ENCODE results near the gene GPC5.

GPC5 gene

DNA sequence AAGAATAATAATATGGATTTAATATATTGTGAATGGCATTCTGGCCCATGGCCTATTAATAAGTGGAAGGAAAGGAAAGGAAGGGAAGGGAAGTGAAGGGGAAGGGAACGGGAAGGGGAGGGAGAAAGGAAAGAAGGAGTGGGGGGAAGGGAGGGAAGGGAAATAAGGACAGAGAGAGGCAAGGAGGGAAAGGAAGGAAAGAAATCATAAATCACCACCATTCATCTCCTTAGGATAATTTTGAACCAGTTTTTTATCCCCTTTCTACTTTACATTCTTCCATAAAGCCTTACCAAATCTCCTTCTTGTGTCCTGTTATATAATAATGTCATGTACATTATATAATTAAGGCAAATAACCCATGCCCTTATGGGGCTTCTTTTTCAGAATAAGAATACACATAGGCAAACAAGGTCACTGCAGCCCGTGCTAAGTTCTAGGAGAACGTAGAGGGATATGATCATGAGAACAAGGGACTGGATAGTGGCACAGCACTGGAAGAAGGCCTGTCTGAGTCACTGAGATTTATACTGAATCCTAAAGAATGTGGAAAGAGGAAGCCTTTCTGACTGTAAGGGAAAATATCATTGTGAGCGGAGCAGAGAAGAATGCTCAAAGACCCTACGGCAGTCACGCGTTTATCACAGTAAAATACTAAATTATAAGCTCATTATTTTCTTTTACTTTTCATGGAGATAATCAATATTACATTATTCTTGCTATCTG is 1383.7 kb downstream of the GPC5 start:
- CTCF ChIA-PET, result interaction anchor here (0.7 to 1.1 kb wide), 2 partner anchors 8 to 15 kb away, joined by 3 read pairs; no protein-coding TSS in a partner anchor
- POLR2A ChIA-PET, result no interaction called here
- no peak for TF ChIP-seq CTCF (IDR thresholded peaks at IDR 0.05; ENCODE audit: control extremely low read depth, extremely low read depth, low read depth, missing control alignments)
- no peak for DNase-seq (ENCODE audit: extremely low spot score)

- no peak for DNase-seq (ENCODE audit: extremely low spot score)
- TF ChIP-seq CTCF (IDR thresholded peaks at IDR 0.05; ENCODE audit: control extremely low read depth, extremely low read depth, low read depth, missing control alignments), result no peak
- ChIA-PET CTCF (no interaction called here), POLR2A (no interaction called here)
These were observed 1404.4 kb downstream of the GPC5 start for GRCh38 chr13:92802776-92803175.

DNA sequence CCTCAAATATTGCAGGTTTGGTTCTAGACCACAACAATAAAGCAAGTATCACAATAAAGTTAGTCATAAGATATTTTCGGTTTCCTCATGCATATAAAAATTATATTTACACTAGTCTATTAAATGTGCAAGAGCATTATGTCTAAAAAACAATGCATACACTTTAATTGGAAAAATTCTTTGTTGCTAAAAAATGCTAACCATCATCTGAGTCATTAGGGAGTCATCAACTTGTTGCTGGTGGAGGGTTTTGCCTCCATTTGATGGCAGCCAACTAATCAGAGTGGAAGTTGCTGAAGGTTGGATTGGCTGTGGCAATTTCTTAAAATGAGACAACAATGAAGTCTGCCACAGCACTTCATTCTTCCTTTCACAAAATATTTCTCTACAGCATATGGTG is 1405.9 kb downstream of the GPC5 start:
- DNase-seq (ENCODE audit: extremely low spot score), result no peak
- ChIA-PET POLR2A (no interaction called here), CTCF (no interaction called here)
- TF ChIP-seq CTCF (IDR thresholded peaks at IDR 0.05; ENCODE audit: control extremely low read depth, extremely low read depth, low read depth, missing control alignments), result no peak

- no peak for TF ChIP-seq CTCF (IDR thresholded peaks at IDR 0.05; ENCODE audit: control extremely low read depth, extremely low read depth, low read depth, missing control alignments)
- CTCF ChIA-PET, result interaction anchor here (1.4 kb wide), 1 partner anchor 11 kb away, joined by 3 read pairs; no protein-coding TSS in a partner anchor
- POLR2A ChIA-PET, result no interaction called here
- DNase-seq (ENCODE audit: extremely low spot score), result no peak
These were observed 1406.5 kb downstream of the GPC5 start for GRCh38 chr13:92804926-92805325.

GRCh38 chr13:92805766-92806165 is 1407.3 kb downstream of the GPC5 start:
- POLR2A ChIA-PET, result no interaction called here

GRCh38 chr13:92806215-92806614 is 1407.8 kb downstream of the GPC5 start:
- POLR2A ChIA-PET, result no interaction called here
- no peak for DNase-seq (ENCODE audit: extremely low spot score)

More at GRCh38 chr13:92805766-92806165, 1407.3 kb downstream of the GPC5 start:
- no peak for DNase-seq (ENCODE audit: extremely low spot score)
- CTCF ChIA-PET, result interaction anchor here (0.7 to 1.4 kb wide), 4 partner anchors 8 to 149 kb away, joined by 3 read pairs; no protein-coding TSS in a partner anchor
- no peak for TF ChIP-seq CTCF (IDR thresholded peaks at IDR 0.05; ENCODE audit: control extremely low read depth, extremely low read depth, low read depth, missing control alignments)

More at GRCh38 chr13:92806215-92806614, 1407.8 kb downstream of the GPC5 start:
- TF ChIP-seq CTCF (IDR thresholded peaks at IDR 0.05; ENCODE audit: control extremely low read depth, extremely low read depth, low read depth, missing control alignments), result no peak
- CTCF ChIA-PET, result interaction anchor here (0.7 to 1.4 kb wide), 4 partner anchors 8 to 148 kb away, joined by 3 read pairs; no protein-coding TSS in a partner anchor

All from GM10248 (cell line).